ENCODE measurements around the gene MED10.

MED10 gene

DNA sequence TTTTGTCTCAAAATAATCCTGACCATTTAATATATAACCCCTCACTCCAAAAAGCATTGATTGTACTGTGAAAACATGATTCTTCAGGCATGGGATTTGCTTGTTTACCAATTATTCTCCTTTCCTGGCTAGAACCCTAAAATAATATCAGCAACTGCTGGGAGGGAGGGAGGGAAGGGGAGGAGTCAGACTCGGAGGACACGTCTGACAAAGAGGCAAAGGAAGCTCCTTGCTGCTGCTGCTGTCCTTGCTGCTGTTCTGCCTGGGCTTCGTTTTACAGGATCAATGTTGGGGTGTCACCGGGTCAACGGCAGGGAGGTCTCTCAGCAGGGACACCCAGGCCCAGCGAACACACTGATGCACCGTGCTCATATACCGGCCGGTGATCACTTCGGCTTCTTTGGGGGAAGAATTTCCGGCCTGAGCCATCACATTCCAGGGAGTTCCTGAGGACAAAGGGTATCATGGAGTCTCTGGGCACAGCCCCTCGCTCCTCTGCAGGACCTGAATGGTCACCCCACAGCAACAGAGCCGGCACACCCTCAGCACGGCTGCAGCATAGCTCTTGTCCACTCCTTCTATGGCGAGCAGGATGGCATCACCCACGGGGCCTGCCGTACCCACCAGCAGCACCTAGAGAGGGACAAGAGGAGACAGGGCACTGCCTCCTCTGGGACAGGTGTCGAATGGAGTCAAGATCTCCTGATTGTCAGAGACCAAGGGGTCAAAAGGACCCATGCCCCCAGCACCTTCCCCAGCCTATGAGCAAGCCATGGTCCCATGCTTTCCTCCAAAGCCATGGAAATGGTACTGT is 27.9 kb downstream of the MED10 start:
- no peaks in the 10 kb centered on the region for H3K4me1 ChIP-seq (ENCODE audit: control insufficient read depth, low read depth, low read length)
- H3K18ac ChIP-seq (ENCODE audit: low read length), result no peak overlapping the region
- H3K4me2 ChIP-seq (ENCODE audit: low read length), result no peak overlapping the region
- no peaks in the 10 kb centered on the region for H3K36me3 ChIP-seq (ENCODE audit: control insufficient read depth, insufficient read depth, low read length)
- H3K27ac ChIP-seq (ENCODE audit: low read depth, low read length), result no peak overlapping the region
- H2BK5ac ChIP-seq (ENCODE audit: low read length), result no peak overlapping the region
- H3K4ac ChIP-seq (ENCODE audit: low read depth, low read length), result no peak overlapping the region
- no peak overlapping the region for H3K23ac ChIP-seq (ENCODE audit: low read length)
- no peak overlapping the region for H3K4me3 ChIP-seq (ENCODE audit: low read length)
- no peak for DNase-seq
- H2AK5ac ChIP-seq (ENCODE audit: low read length), result no peak overlapping the region
- H3K79me1 ChIP-seq (ENCODE audit: low read length), result no peaks in the 10 kb centered on the region
- H3K56ac ChIP-seq (ENCODE audit: low read length), result peak overlapping the region; percentile 18
- no peak overlapping the region for H2BK120ac ChIP-seq (ENCODE audit: low read depth, low read length)
- H3K79me2 ChIP-seq (ENCODE audit: control insufficient read depth, insufficient read depth, low read length), result no peaks in the 10 kb centered on the region
- H3K27me3 ChIP-seq (ENCODE audit: insufficient read depth, low read length, poor library complexity), result no peaks in the 10 kb centered on the region
- no CpG with 5 or more reads among the region's 18 CpGs for WGBS (ENCODE audit: extremely low coverage, insufficient coverage, low lambda C conversion rate)
- H4K5ac ChIP-seq (ENCODE audit: low read length), result no peak overlapping the region
- no peak overlapping the region for H3K9ac ChIP-seq (ENCODE audit: low read length)
- no peak overlapping the region for H2BK15ac ChIP-seq (replicated peaks; ENCODE audit: low read depth)
- H4K8ac ChIP-seq (ENCODE audit: low read depth, low read length), result no peak overlapping the region

DNA sequence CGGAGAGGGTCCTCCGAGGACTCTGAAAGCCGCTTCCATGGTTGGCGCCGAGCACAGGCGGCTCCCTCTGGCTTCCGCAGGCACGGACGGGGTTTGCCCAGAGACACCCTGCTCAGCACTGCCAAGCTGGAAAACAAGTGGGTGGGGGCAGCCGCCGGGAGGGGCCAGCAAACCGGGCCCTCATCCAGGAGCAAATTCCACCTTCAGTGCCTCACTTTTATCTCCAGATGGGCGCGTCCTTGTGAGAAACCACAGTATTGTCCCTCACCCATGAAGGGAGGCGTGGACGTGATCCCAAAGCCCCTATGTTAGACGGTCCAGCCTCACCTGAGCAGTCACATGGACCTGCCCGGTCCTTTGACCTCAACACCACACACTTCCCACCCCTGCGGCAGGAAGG is 29.0 kb downstream of the MED10 start:
- Histone ChIP-seq H3K27ac (ENCODE audit: low read depth, low read length) (no peak overlapping the region), H3K4me3 (ENCODE audit: low read length) (no peak overlapping the region), H2AK5ac (ENCODE audit: low read length) (no peak overlapping the region)

DNA sequence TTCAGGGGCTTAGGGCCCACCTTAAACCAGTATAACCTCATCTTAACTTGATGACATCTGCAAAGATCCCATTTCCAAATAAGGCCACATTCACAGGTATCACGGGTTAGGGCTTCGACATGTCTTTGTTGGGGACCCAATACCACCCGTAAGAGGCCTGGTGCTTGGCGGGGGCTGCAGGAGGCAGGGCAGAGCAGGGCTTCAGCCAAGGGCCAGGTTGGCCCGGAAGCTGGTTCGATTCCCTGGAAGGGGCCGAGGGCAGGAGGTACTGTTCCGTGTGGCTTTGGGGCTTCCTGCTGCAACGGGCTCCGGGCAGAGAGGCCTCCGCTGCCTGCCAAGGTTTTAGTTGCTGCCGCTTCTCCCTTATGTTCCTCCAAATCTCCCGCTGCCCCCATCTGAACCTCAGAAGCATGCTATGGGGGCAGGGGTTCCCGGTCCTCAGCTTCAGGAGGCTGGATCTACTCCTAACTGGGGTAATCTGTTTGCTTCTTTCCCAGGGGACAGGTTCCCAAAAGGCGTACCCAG is 29.8 kb downstream of the MED10 start:
- Histone ChIP-seq H3K4ac (ENCODE audit: low read depth, low read length) (no peak overlapping the region), H3K27ac (ENCODE audit: low read depth, low read length) (no peak overlapping the region), H3K18ac (ENCODE audit: low read length) (no peak overlapping the region), H3K9ac (ENCODE audit: low read length) (no peak overlapping the region), H3K79me2 (ENCODE audit: control insufficient read depth, insufficient read depth, low read length) (no peaks in the 10 kb centered on the region), H3K23ac (ENCODE audit: low read length) (no peak overlapping the region), H3K79me1 (ENCODE audit: low read length) (no peaks in the 10 kb centered on the region), H3K4me3 (ENCODE audit: low read length) (no peak overlapping the region), H3K36me3 (ENCODE audit: control insufficient read depth, insufficient read depth, low read length) (no peaks in the 10 kb centered on the region), H3K4me1 (ENCODE audit: control insufficient read depth, low read depth, low read length) (no peaks in the 10 kb centered on the region), H3K56ac (ENCODE audit: low read length) (no peak overlapping the region), H2AK5ac (ENCODE audit: low read length) (no peak overlapping the region), H2BK15ac (replicated peaks; ENCODE audit: low read depth) (no peak overlapping the region), H4K8ac (ENCODE audit: low read depth, low read length) (no peak overlapping the region), H2BK120ac (ENCODE audit: low read depth, low read length) (no peak overlapping the region), H3K4me2 (ENCODE audit: low read length) (no peak overlapping the region), H2BK5ac (ENCODE audit: low read length) (no peak overlapping the region), H3K27me3 (ENCODE audit: insufficient read depth, low read length, poor library complexity) (no peaks in the 10 kb centered on the region), H4K5ac (ENCODE audit: low read length) (no peak overlapping the region)
- DNase-seq, result no peak
- no CpG with 5 or more reads among the region's 15 CpGs for WGBS (ENCODE audit: extremely low coverage, insufficient coverage, low lambda C conversion rate)

More for the DNA sequence above, 29.0 kb downstream of the MED10 start:
- Histone ChIP-seq H3K56ac (ENCODE audit: low read length) (no peak overlapping the region), H2BK15ac (replicated peaks; ENCODE audit: low read depth) (no peak overlapping the region), H4K8ac (ENCODE audit: low read depth, low read length) (no peak overlapping the region), H4K5ac (ENCODE audit: low read length) (no peak overlapping the region), H3K36me3 (ENCODE audit: control insufficient read depth, insufficient read depth, low read length) (no peaks in the 10 kb centered on the region), H3K4ac (ENCODE audit: low read depth, low read length) (no peak overlapping the region), H3K4me1 (ENCODE audit: control insufficient read depth, low read depth, low read length) (no peaks in the 10 kb centered on the region), H3K79me2 (ENCODE audit: control insufficient read depth, insufficient read depth, low read length) (no peaks in the 10 kb centered on the region), H3K4me2 (ENCODE audit: low read length) (no peak overlapping the region), H3K18ac (ENCODE audit: low read length) (no peak overlapping the region), H3K9ac (ENCODE audit: low read length) (no peak overlapping the region), H3K23ac (ENCODE audit: low read length) (no peak overlapping the region), H2BK5ac (ENCODE audit: low read length) (no peak overlapping the region), H3K27me3 (ENCODE audit: insufficient read depth, low read length, poor library complexity) (no peaks in the 10 kb centered on the region), H3K79me1 (ENCODE audit: low read length) (no peaks in the 10 kb centered on the region), H2BK120ac (ENCODE audit: low read depth, low read length) (no peak overlapping the region)
- no peak for DNase-seq
- no CpG with 5 or more reads among the region's 19 CpGs for WGBS (ENCODE audit: extremely low coverage, insufficient coverage, low lambda C conversion rate)

DNA sequence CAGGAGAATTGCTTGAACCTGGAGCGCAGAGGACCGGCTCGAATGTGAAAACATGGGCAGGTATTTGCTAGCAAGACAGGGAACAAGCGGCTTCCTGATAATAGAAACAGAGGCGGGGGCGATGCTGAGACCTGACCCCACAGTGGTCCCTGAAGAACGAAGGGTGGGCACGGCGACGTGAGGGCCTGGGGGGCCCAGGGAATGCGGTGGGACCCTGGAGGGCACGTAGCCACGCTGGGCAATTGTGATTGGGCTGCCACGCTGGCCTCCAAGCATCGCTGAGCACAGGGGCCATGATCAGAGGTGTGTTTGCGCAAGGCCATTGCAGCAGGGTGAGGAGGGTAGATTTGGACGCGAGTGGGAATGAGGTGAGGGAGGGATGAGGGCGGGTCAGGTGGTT is 30.7 kb downstream of the MED10 start:
- Histone ChIP-seq H2BK15ac (replicated peaks; ENCODE audit: low read depth) (no peak overlapping the region), H4K8ac (ENCODE audit: low read depth, low read length) (no peak overlapping the region), H3K79me2 (ENCODE audit: control insufficient read depth, insufficient read depth, low read length) (no peaks in the 10 kb centered on the region), H3K27me3 (ENCODE audit: insufficient read depth, low read length, poor library complexity) (no peaks in the 10 kb centered on the region), H3K4ac (ENCODE audit: low read depth, low read length) (no peak overlapping the region), H3K27ac (ENCODE audit: low read depth, low read length) (no peak overlapping the region), H3K18ac (ENCODE audit: low read length) (no peak overlapping the region), H3K56ac (ENCODE audit: low read length) (no peak overlapping the region), H3K36me3 (ENCODE audit: control insufficient read depth, insufficient read depth, low read length) (no peaks in the 10 kb centered on the region), H2BK5ac (ENCODE audit: low read length) (no peak overlapping the region), H3K4me2 (ENCODE audit: low read length) (no peak overlapping the region), H2BK120ac (ENCODE audit: low read depth, low read length) (no peak overlapping the region), H4K5ac (ENCODE audit: low read length) (no peak overlapping the region), H3K79me1 (ENCODE audit: low read length) (no peaks in the 10 kb centered on the region), H3K9ac (ENCODE audit: low read length) (no peak overlapping the region), H2AK5ac (ENCODE audit: low read length) (no peak overlapping the region), H3K23ac (ENCODE audit: low read length) (no peak overlapping the region), H3K4me1 (ENCODE audit: control insufficient read depth, low read depth, low read length) (no peaks in the 10 kb centered on the region), H3K4me3 (ENCODE audit: low read length) (no peak overlapping the region)
- no CpG with 5 or more reads among the region's 19 CpGs for WGBS (ENCODE audit: extremely low coverage, insufficient coverage, low lambda C conversion rate)
- DNase-seq, result no peak

DNA sequence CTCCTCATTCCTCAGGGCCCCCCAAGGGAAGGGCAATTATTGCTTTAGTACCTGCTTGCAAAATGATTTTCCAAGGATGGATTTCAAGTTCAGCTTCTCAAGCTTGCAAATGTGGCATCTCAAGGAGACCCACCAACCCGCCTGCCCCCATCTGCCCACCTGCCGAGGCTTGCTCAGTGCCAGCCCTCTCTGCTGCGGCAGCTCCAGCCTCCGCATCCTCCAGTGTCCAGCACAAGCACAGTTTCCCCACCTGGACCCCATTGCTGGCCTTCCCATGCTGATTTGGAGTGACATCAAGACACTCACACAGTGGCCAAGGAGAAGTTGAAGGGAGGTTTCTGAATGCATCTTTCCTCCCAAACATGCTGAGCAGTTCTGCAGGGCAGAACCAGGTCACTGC is 31.2 kb downstream of the MED10 start:
- Histone ChIP-seq H2BK120ac (ENCODE audit: low read depth, low read length) (no peak overlapping the region), H4K5ac (ENCODE audit: low read length) (no peak overlapping the region), H3K4ac (ENCODE audit: low read depth, low read length) (no peak overlapping the region), H2BK5ac (ENCODE audit: low read length) (no peak overlapping the region), H2AK5ac (ENCODE audit: low read length) (no peak overlapping the region), H3K9ac (ENCODE audit: low read length) (no peak overlapping the region), H2BK15ac (replicated peaks; ENCODE audit: low read depth) (no peak overlapping the region), H3K56ac (ENCODE audit: low read length) (no peak overlapping the region), H3K27ac (ENCODE audit: low read depth, low read length) (no peak overlapping the region), H3K79me2 (ENCODE audit: control insufficient read depth, insufficient read depth, low read length) (no peaks in the 10 kb centered on the region), H3K4me2 (ENCODE audit: low read length) (no peak overlapping the region), H3K79me1 (ENCODE audit: low read length) (no peaks in the 10 kb centered on the region), H3K27me3 (ENCODE audit: insufficient read depth, low read length, poor library complexity) (no peaks in the 10 kb centered on the region), H4K8ac (ENCODE audit: low read depth, low read length) (no peak overlapping the region), H3K18ac (ENCODE audit: low read length) (no peak overlapping the region), H3K36me3 (ENCODE audit: control insufficient read depth, insufficient read depth, low read length) (no peaks in the 10 kb centered on the region), H3K4me1 (ENCODE audit: control insufficient read depth, low read depth, low read length) (no peaks in the 10 kb centered on the region), H3K4me3 (ENCODE audit: low read length) (no peak overlapping the region), H3K23ac (ENCODE audit: low read length) (no peak overlapping the region)
- DNase-seq, result no peak
- no CpG with 5 or more reads among the region's 4 CpGs for WGBS (ENCODE audit: extremely low coverage, insufficient coverage, low lambda C conversion rate)

DNA sequence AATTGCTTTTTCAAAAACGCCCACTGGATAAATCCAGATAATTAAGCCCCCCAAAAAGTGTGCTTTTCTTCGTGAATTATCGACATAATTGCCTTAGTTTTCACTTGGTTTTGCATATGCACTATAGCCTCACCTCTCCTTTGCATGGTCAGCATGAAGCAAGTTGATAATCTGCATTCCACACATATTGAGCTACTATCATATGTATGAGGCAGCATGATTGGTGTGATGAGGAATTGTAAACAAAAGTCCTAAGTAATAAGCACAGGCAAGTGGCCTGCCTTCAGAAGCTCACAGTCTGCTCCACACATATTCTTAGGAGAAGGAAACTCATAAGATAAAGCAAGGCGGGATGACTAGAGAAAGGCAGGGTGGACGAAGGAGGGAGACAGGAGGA is 33.8 kb downstream of the MED10 start:
- Histone ChIP-seq H3K79me2 (ENCODE audit: control insufficient read depth, insufficient read depth, low read length) (no peaks in the 10 kb centered on the region), H4K5ac (ENCODE audit: low read length) (no peak overlapping the region), H3K4me3 (ENCODE audit: low read length) (no peak overlapping the region), H3K4ac (ENCODE audit: low read depth, low read length) (no peak overlapping the region), H3K56ac (ENCODE audit: low read length) (no peak overlapping the region), H3K4me2 (ENCODE audit: low read length) (no peak overlapping the region), H2BK5ac (ENCODE audit: low read length) (no peak overlapping the region), H2BK120ac (ENCODE audit: low read depth, low read length) (no peak overlapping the region), H3K36me3 (ENCODE audit: control insufficient read depth, insufficient read depth, low read length) (no peaks in the 10 kb centered on the region), H3K18ac (ENCODE audit: low read length) (no peak overlapping the region), H2BK15ac (replicated peaks; ENCODE audit: low read depth) (no peak overlapping the region), H3K27me3 (ENCODE audit: insufficient read depth, low read length, poor library complexity) (no peaks in the 10 kb centered on the region), H3K9ac (ENCODE audit: low read length) (no peak overlapping the region), H4K8ac (ENCODE audit: low read depth, low read length) (no peak overlapping the region), H3K27ac (ENCODE audit: low read depth, low read length) (no peak overlapping the region), H3K23ac (ENCODE audit: low read length) (no peak overlapping the region), H3K4me1 (ENCODE audit: control insufficient read depth, low read depth, low read length) (no peaks in the 10 kb centered on the region), H3K79me1 (ENCODE audit: low read length) (no peaks in the 10 kb centered on the region), H2AK5ac (ENCODE audit: low read length) (no peak overlapping the region)
- no peak for DNase-seq
- no CpG with 5 or more reads among the region's 5 CpGs for WGBS (ENCODE audit: extremely low coverage, insufficient coverage, low lambda C conversion rate)
